K562 (cell line): ENCODE results near the gene FAM131C. TPM values are rescaled to one million over a fixed set of nuclear protein-coding genes. Genes with fewer than 3 reads are reported as not detected.
A peak's percentile ranks its signal among the peaks of the same experiment; 100 is the strongest.

Experiments used
- ARHGAP35 ChIP-seq: fragments of 450-650 bp; IDR thresholded peaks from 2 replicates; pipeline ENCODE4 v1.6.1; 2018; ENCODE audit not compliant: partially characterized antibody
- BACH1 ChIP-seq: fragments of 200-800 bp; sonication (Bioruptor generic); IDR thresholded peaks from 2 replicates; pipeline ENCODE4 v1.6.1; 2016; ENCODE audit warnings: missing genetic modification characterization, missing compliant biosample characterization
- BCL6 ChIP-seq: fragments of 250-450 bp; sonication (Bioruptor Pico); IDR thresholded peaks from 2 replicates; pipeline ENCODE4 v1.4.0; 2020
- BRF1 ChIP-seq: IDR thresholded peaks from 3 replicates; pipeline ENCODE4 v1.6.1; 2011; ENCODE audit warnings: borderline replicate concordance, mild to moderate bottlenecking; ENCODE audit not compliant: insufficient read length; ENCODE audit errors: extremely low read depth
- DIDO1 ChIP-seq: fragments of 450-650 bp; IDR thresholded peaks from 2 replicates; pipeline ENCODE4 v1.6.1; 2016; ENCODE audit warnings: low read depth, missing biosample characterization, missing genetic modification characterization
- FOXK1 ChIP-seq: sonication (generic); formaldehyde crosslinking; IDR thresholded peaks from 2 replicates; pipeline ENCODE4 v1.8.0; 2022; ENCODE audit warnings: missing genetic modification reagents, mild to moderate bottlenecking, borderline replicate concordance
- GATA2 ChIP-seq: sonication (generic); formaldehyde crosslinking; IDR thresholded peaks from 2 replicates; pipeline ENCODE4 v1.4.0; 2020; ENCODE audit warnings: mild to moderate bottlenecking, missing genetic modification reagents
- KDM4B ChIP-seq, 2 experiments: fragments of 450-650 bp in 1 of 2; sonication (generic) in 1 of 2; IDR thresholded peaks; 2 replicates each; pipeline ENCODE4 v1.6.1; 2016 to 2017; ENCODE audit warnings: borderline replicate concordance in 2 of 2, antibody characterized with exemption in 1 of 2, low read depth in 1 of 2, mild to moderate bottlenecking in 1 of 2
- OTX1 ChIP-seq: fragments of 450-650 bp; formaldehyde crosslinking; IDR thresholded peaks from 2 replicates; pipeline ENCODE4 v1.4.0; 2022; ENCODE audit warnings: mild to moderate bottlenecking
- PCBP2 ChIP-seq: fragments of 200-400 bp; formaldehyde crosslinking; IDR thresholded peaks from 2 replicates; pipeline ENCODE4 v1.6.1; 2018; ENCODE audit warnings: low read length, low read depth, mild to moderate bottlenecking, moderate library complexity; ENCODE audit not compliant: poor library complexity, severe bottlenecking
- TAF7 ChIP-seq: fragments of 450-650 bp; IDR thresholded peaks from 2 replicates; pipeline ENCODE4 v1.6.1; 2016; ENCODE audit warnings: missing genetic modification characterization, missing compliant biosample characterization
- TAF9B ChIP-seq: fragments of 450-650 bp; IDR thresholded peaks from 2 replicates; pipeline ENCODE4 v1.6.1; 2018; ENCODE audit warnings: mild to moderate bottlenecking; ENCODE audit not compliant: partially characterized antibody
- TEAD1 ChIP-seq, 2 experiments: fragments of 450-650 bp in 1 of 2; sonication (generic) in 1 of 2; formaldehyde crosslinking; IDR thresholded peaks; 2 replicates each; pipeline versions ENCODE4 v1.4.0 to v1.8.0; 2020 to 2022; ENCODE audit warnings: mild to moderate bottlenecking in 2 of 2, missing genetic modification reagents in 1 of 2
- XRCC3 ChIP-seq: fragments of 450-650 bp; IDR thresholded peaks from 2 replicates; pipeline ENCODE4 v1.6.1; 2017; ENCODE audit warnings: mild to moderate bottlenecking, moderate library complexity
- ZKSCAN1 ChIP-seq: fragments of 150-350 bp; IDR thresholded peaks from 2 replicates; pipeline ENCODE4 v1.6.1; 2016; ENCODE audit warnings: low read depth, low read length
- ZNF282 ChIP-seq: sonication (generic); formaldehyde crosslinking; IDR thresholded peaks from 2 replicates; pipeline ENCODE4 v1.8.1; 2023; ENCODE audit warnings: missing genetic modification reagents
- ZNF384 ChIP-seq: IDR thresholded peaks from 2 replicates; pipeline ENCODE4 v1.6.1; 2012; ENCODE audit warnings: low read depth, low read length, improper control_type of control experiment
- polyA plus RNA-seq, 8 experiments: library from polyadenylated mRNA; depleted of rRNA in 4 of 8; stranded (reverse) in 5 of 8; unstranded in 3 of 8; fragments of >200 nt; fragmentation: Nextera tagmentation in 2 of 8; fragmentation: Illumina TruSeq in 1 of 8; extraction: Ambion mirVana in 2 of 8; extraction: Trizol in 1 of 8; gene quantifications; 2 replicates each; pipeline versions ENCODE4 v1.2.1 to v1.2.3, GENCODE V29; 2011 to 2014; ENCODE audit warnings: inconsistent platforms in 1 of 8, missing spikeins in 1 of 8
- total RNA-seq, 7 experiments: library from RNA; depleted of rRNA in 6 of 7; stranded (reverse); fragments of >200 nt in 6 of 7; fragmentation: Illumina TruSeq in 2 of 7; extraction: Trizol in 2 of 7; gene quantifications; 2 replicates each; pipeline versions ENCODE4 v1.2.1 to v1.2.3, GENCODE V29; 2011 to 2021; ENCODE audit warnings: low replicate concordance in 1 of 7
- TF ChIP-seq, protein P1 (sequence below): fragments of 450-650 bp; IDR thresholded peaks from 2 replicates; pipeline ENCODE4 v1.6.1; 2018; ENCODE audit warnings: mild to moderate bottlenecking, low read depth; ENCODE audit not compliant: partially characterized antibody
- TF ChIP-seq, protein P2 (sequence below): IDR thresholded peaks from 2 replicates; pipeline ENCODE4 v1.6.1; 2012; ENCODE audit warnings: low read depth, low read length, improper control_type of control experiment, borderline replicate concordance
- TF ChIP-seq, protein P3 (sequence below): fragments of 450-650 bp; IDR thresholded peaks from 2 replicates; pipeline ENCODE4 v1.7.0; 2016; ENCODE audit warnings: borderline replicate concordance
- TF ChIP-seq, protein P4 (sequence below): fragments of 250-450 bp; sonication (Bioruptor Pico); IDR thresholded peaks from 2 replicates; pipeline ENCODE4 v1.4.0; 2020; ENCODE audit warnings: mild to moderate bottlenecking, moderate library complexity, borderline replicate concordance

The FAM131C gene
- total and polyA plus RNA-seq, 9 of the 15 experiments (the other 6 are each of a cell fraction or from before 2014, with no cell fraction given): 0.10 to 0.29 (median 0.16) TPM; not detected in 6

DNA sequence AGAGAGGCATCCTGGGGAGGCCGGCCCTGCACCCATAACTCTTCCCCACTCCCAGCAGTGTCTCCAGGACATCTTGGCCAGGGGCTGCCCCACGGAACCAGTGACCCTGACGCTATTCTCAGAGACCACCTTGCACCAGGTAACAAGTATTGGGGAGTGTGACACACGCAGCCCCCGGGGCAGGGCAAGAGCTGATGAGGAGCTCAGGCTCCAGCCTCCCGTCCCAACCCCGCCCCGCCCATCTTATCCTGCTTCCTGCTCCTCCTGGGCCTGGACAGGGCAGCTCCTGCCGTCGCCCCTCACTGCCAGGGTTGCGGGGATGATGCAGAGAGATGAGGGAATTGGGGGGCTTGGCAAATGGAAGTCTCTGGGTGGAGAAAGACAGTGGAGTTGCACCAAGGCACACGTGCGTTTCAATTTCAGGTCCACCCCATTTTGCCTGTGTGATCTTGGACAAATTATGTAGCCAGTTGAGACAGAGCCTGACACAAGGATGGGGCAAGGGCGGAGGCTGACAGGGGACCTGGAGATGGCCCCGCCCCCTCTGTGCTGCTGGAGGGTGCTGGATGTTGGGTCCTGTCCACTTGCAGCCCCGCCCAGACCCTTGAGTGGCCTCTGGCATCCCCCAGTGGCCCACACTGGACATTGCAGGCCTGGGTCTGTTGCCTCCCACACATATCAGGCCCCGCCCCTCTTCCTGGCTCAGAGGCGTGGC lies 40.9 kb downstream of the FAM131C start (continued):
- TF ChIP-seq ZNF384: no peak
- 0 out of 2 replicates have a peak, but pooled peaks have one; percentile 45 for TF ChIP-seq ZKSCAN1
- TF ChIP-seq BCL6 (CRISPR knock-in tag): no peak
- TF ChIP-seq, protein P1, sequence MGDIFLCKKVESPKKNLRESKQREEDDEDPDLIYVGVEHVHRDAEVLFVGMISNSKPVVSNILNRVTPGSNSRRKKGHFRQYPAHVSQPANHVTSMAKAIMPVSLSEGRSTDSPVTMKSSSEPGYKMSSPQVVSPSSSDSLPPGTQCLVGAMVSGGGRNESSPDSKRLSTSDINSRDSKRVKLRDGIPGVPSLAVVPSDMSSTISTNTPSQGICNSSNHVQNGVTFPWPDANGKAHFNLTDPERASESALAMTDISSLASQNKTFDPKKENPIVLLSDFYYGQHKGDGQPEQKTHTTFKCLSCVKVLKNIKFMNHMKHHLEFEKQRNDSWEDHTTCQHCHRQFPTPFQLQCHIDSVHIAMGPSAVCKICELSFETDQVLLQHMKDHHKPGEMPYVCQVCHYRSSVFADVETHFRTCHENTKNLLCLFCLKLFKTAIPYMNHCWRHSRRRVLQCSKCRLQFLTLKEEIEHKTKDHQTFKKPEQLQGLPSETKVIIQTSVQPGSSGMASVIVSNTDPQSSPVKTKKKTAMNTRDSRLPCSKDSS: no peak
- no peak for TF ChIP-seq GATA2
- TF ChIP-seq TEAD1 (CRISPR knock-in tag; IDR thresholded peaks at IDR 0.05): peak; percentile 65 to 86; a peak in 3 of 4 replicates
- no peak for TF ChIP-seq BRF1
- TF ChIP-seq ZNF282 (CRISPR knock-in tag): no peak
- no peak for TF ChIP-seq FOXK1 (CRISPR knock-in tag)
- no peak for TF ChIP-seq DIDO1 (tag)
- no peak for TF ChIP-seq BACH1 (tag)
- no peak for TF ChIP-seq TAF7 (tag)
- TF ChIP-seq, protein P2, sequence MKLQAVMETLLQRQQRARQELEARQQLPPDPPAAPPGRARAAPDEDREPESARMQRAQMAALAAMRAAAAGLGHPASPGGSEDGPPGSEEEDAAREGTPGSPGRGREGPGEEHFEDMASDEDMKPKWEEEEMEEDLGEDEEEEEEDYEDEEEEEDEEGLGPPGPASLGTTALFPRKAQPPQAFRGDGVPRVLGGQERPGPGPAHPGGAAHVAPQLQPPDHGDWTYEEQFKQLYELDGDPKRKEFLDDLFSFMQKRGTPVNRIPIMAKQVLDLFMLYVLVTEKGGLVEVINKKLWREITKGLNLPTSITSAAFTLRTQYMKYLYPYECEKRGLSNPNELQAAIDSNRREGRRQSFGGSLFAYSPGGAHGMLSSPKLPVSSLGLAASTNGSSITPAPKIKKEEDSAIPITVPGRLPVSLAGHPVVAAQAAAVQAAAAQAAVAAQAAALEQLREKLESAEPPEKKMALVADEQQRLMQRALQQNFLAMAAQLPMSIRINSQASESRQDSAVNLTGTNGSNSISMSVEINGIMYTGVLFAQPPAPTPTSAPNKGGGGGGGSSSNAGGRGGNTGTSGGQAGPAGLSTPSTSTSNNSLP: no peak
- TF ChIP-seq, protein P3, sequence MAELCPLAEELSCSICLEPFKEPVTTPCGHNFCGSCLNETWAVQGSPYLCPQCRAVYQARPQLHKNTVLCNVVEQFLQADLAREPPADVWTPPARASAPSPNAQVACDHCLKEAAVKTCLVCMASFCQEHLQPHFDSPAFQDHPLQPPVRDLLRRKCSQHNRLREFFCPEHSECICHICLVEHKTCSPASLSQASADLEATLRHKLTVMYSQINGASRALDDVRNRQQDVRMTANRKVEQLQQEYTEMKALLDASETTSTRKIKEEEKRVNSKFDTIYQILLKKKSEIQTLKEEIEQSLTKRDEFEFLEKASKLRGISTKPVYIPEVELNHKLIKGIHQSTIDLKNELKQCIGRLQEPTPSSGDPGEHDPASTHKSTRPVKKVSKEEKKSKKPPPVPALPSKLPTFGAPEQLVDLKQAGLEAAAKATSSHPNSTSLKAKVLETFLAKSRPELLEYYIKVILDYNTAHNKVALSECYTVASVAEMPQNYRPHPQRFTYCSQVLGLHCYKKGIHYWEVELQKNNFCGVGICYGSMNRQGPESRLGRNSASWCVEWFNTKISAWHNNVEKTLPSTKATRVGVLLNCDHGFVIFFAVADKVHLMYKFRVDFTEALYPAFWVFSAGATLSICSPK: no peak
- TF ChIP-seq XRCC3: no peak
- TF ChIP-seq, protein P4, sequence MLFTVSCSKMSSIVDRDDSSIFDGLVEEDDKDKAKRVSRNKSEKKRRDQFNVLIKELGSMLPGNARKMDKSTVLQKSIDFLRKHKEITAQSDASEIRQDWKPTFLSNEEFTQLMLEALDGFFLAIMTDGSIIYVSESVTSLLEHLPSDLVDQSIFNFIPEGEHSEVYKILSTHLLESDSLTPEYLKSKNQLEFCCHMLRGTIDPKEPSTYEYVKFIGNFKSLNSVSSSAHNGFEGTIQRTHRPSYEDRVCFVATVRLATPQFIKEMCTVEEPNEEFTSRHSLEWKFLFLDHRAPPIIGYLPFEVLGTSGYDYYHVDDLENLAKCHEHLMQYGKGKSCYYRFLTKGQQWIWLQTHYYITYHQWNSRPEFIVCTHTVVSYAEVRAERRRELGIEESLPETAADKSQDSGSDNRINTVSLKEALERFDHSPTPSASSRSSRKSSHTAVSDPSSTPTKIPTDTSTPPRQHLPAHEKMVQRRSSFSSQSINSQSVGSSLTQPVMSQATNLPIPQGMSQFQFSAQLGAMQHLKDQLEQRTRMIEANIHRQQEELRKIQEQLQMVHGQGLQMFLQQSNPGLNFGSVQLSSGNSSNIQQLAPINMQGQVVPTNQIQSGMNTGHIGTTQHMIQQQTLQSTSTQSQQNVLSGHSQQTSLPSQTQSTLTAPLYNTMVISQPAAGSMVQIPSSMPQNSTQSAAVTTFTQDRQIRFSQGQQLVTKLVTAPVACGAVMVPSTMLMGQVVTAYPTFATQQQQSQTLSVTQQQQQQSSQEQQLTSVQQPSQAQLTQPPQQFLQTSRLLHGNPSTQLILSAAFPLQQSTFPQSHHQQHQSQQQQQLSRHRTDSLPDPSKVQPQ (CRISPR knock-in tag): no peak
- no peak for TF ChIP-seq OTX1
- no peak for TF ChIP-seq TAF9B
- no peak for TF ChIP-seq PCBP2
- no peak; a peak in 1 of 4 replicates for TF ChIP-seq KDM4B (IDR thresholded peaks at IDR 0.05; ENCODE audit: borderline replicate concordance in 2 of 2, low read depth in 1 of 2)
- TF ChIP-seq ARHGAP35: no peak
